ENCODE measurements around the gene PPP1R9A.

GRCh38 chr7:95200741-95201140, 293.3 kb downstream of the PPP1R9A start:
- no peak for TF ChIP-seq CTCF (IDR thresholded peaks at IDR 0.05)
- no peak for TF ChIP-seq POLR2A (IDR thresholded peaks at IDR 0.05)

Data from Peyer's patch (tissue), 4 donors.